K562 (cell line): ENCODE measurements around the gene FGGY. TPM values are rescaled to one million over a fixed set of nuclear protein-coding genes. Genes with fewer than 3 reads are reported as not detected.

Source experiments
- ATAC-seq: fragments of 200-7000 bp; cut with Tn5 transposase; 3 replicates; pipeline ENCODE4 v1.9.1; 2020; ENCODE audit warnings: moderate library complexity
- BruUV-seq: library from RNA; stranded (reverse); fragments of 400-500 nt; replicated peaks from 2 replicates; lab custom pipeline; 2021; lab: Mats Ljungman, UMichigan
- CTCF ChIA-PET: fragments of 300-600 bp; formaldehyde crosslinking; extraction: SDS; loops from one replicate; lab custom pipeline; 2021; ENCODE audit warnings: low intra/inter-chr PET ratio; lab: Yijun Ruan, JAX
- POLR2A ChIA-PET: fragments of 300-600, 350-650 bp; sonication (Branson Sonifier 250); formaldehyde crosslinking; extraction: SDS; loops from one replicate; lab custom pipeline; 2021; ENCODE audit warnings: antibody characterized with exemption, inconsistent platforms; lab: Yijun Ruan, JAX
- DNase-seq, 4 experiments: peaks; one replicate each; pipeline versions ENCODE4 v3.0.0 to v3.0.0-alpha.2; 2011 to 2018; ENCODE audit warnings: low spot score in 3 of 4, mixed read lengths in 3 of 4; ENCODE audit errors: extremely low read depth in 1 of 4
- FAIRE-seq: peaks from 2 replicates; lab custom pipeline; 2011; peaks lifted over from hg19 to GRCh38; lab: Jason Lieb, UNC
- H2AFZ ChIP-seq: 2 replicates; pipeline ENCODE4 v1.6.0; 2011; ENCODE audit warnings: low read depth, low read length, control low read depth, inconsistent platforms
- H3K27ac ChIP-seq: fragments of 200-600 bp; 3 replicates; pipeline ENCODE4 v1.8.0; 2011; ENCODE audit warnings: low read depth, mild to moderate bottlenecking, control low read depth, inconsistent platforms, low read length, moderate library complexity, mixed read lengths; ENCODE audit errors: extremely low read depth
- H3K27me3 ChIP-seq, 2 experiments: fragments of 300-600 bp in 1 of 2; 2 replicates in 1 of 2; 3 replicates in 1 of 2; pipeline versions ENCODE4 v1.6.0 to v1.8.0; 2011; ENCODE audit warnings: inconsistent platforms in 2 of 2, low read length in 2 of 2, mild to moderate bottlenecking in 1 of 2, mixed read lengths in 1 of 2, moderate library complexity in 1 of 2; ENCODE audit not compliant: control insufficient read depth in 2 of 2, insufficient read depth in 2 of 2
- H3K36me3 ChIP-seq: fragments of 300-600 bp; 3 replicates; pipeline ENCODE4 v1.8.0; 2011; ENCODE audit warnings: mild to moderate bottlenecking, low read length, inconsistent platforms; ENCODE audit not compliant: control insufficient read depth, insufficient read depth
- H3K4me1 ChIP-seq, 2 experiments: fragments of 200-600 bp in 1 of 2; replicated peaks in 1 of 2; 2 replicates in 1 of 2; 3 replicates in 1 of 2; pipeline versions ENCODE4 v1.5.1 to v1.8.0; 2011; ENCODE audit warnings: inconsistent platforms in 2 of 2, low read length in 2 of 2, mild to moderate bottlenecking in 1 of 2, mixed read lengths in 1 of 2, moderate library complexity in 1 of 2; ENCODE audit not compliant: control insufficient read depth in 2 of 2, insufficient read depth in 2 of 2
- H3K4me2 ChIP-seq: 2 replicates; pipeline ENCODE4 v1.6.1; 2011; ENCODE audit warnings: low read length, control low read depth, inconsistent platforms, mixed read lengths; ENCODE audit not compliant: insufficient read depth
- H3K4me3 ChIP-seq: fragments of 200-600 bp; sonication (generic), shearing (Covaris generic); 2 replicates; pipeline ENCODE4 v1.5.1; 2016; ENCODE audit warnings: control low read depth, inconsistent platforms
- H3K79me2 ChIP-seq: fragments of 200-600 bp; 3 replicates; pipeline ENCODE4 v1.8.0; 2011; ENCODE audit warnings: low read length, inconsistent platforms; ENCODE audit not compliant: control insufficient read depth, insufficient read depth
- H3K9ac ChIP-seq, 2 experiments: 2 replicates each; pipeline versions ENCODE4 v1.6.0 to v1.6.1; 2011; ENCODE audit warnings: low read depth in 2 of 2, low read length in 2 of 2, control low read depth in 1 of 2, inconsistent platforms in 1 of 2, mild to moderate bottlenecking in 1 of 2, mixed read lengths in 1 of 2; ENCODE audit not compliant: insufficient read depth in 1 of 2
- H3K9me1 ChIP-seq: one replicate; pipeline ENCODE4 v1.6.0; 2011; ENCODE audit warnings: inconsistent platforms, mild to moderate bottlenecking, low read length, moderate library complexity; ENCODE audit not compliant: control insufficient read depth, insufficient read depth
- H3K9me3 ChIP-seq: replicated peaks from 2 replicates; pipeline ENCODE4 v1.5.1; 2011; ENCODE audit warnings: low read depth, low read length, inconsistent platforms; ENCODE audit not compliant: control insufficient read depth, insufficient read depth
- H4K20me1 ChIP-seq: replicated peaks from 2 replicates; pipeline ENCODE4 v1.6.1; 2011; ENCODE audit warnings: low read length, inconsistent platforms, mixed read lengths; ENCODE audit not compliant: control insufficient read depth, insufficient read depth
- ATF7 ChIP-seq: fragments of 450-650 bp; IDR thresholded peaks from 2 replicates; pipeline ENCODE4 v1.7.1; 2014; ENCODE audit warnings: mild to moderate bottlenecking, moderate library complexity
- HDAC1 ChIP-seq, 2 experiments: fragments of 450-650 bp; IDR thresholded peaks; 2 replicates each; pipeline ENCODE4 v1.6.1; 2016 to 2017; ENCODE audit warnings: inconsistent platforms in 1 of 2, mild to moderate bottlenecking in 1 of 2, moderate library complexity in 1 of 2
- HDAC3 ChIP-seq: fragments of 450-650 bp; IDR thresholded peaks from 2 replicates; pipeline ENCODE4 v1.6.1; 2018; ENCODE audit warnings: borderline replicate concordance, mild to moderate bottlenecking, moderate library complexity; ENCODE audit not compliant: partially characterized antibody
- ID3 ChIP-seq, 2 experiments: fragments of 250-450 bp in 1 of 2; fragments of 450-650 bp in 1 of 2; sonication (Bioruptor Pico) in 1 of 2; IDR thresholded peaks; 2 replicates each; pipeline versions ENCODE4 v1.6.1 to v1.8.0; 2016 to 2021; ENCODE audit warnings: mild to moderate bottlenecking in 2 of 2, moderate library complexity in 2 of 2, missing compliant biosample characterization in 1 of 2, missing genetic modification characterization in 1 of 2
- MTA1 ChIP-seq: fragments of 450-650 bp; IDR thresholded peaks from 2 replicates; pipeline ENCODE4 v1.6.1; 2017; ENCODE audit warnings: borderline replicate concordance
- NCOA1 ChIP-seq: fragments of 450-650 bp; IDR thresholded peaks from 2 replicates; pipeline ENCODE4 v1.6.1; 2016; ENCODE audit warnings: low read depth
- NEUROD1 ChIP-seq: fragments of 150-350 bp; IDR thresholded peaks from 2 replicates; pipeline ENCODE4 v1.6.1; 2014; ENCODE audit warnings: borderline replicate concordance, low read length, low read depth; ENCODE audit not compliant: partially characterized antibody
- NFE2L1 ChIP-seq: fragments of 450-650 bp; IDR thresholded peaks from 2 replicates; pipeline ENCODE4 v1.6.1; 2016; ENCODE audit warnings: missing genetic modification characterization, low read depth, mild to moderate bottlenecking, missing compliant biosample characterization, moderate library complexity, borderline replicate concordance
- RBM25 ChIP-seq: fragments of 200-400 bp; formaldehyde crosslinking; IDR thresholded peaks from 2 replicates; pipeline ENCODE4 v1.6.1; 2018; ENCODE audit warnings: low read length, low read depth, moderate library complexity; ENCODE audit not compliant: severe bottlenecking
- SMAD2 ChIP-seq: fragments of 150-350 bp; IDR thresholded peaks from 2 replicates; pipeline ENCODE4 v1.6.1; 2014; ENCODE audit warnings: low read depth, mild to moderate bottlenecking, low read length
- WHSC1 ChIP-seq: IDR thresholded peaks from one replicate; pipeline ENCODE4 v1.6.1; 2012; ENCODE audit warnings: low read length, control low read depth, inconsistent platforms
- ZKSCAN3 ChIP-seq: fragments of 250-450 bp; sonication (Bioruptor Pico); IDR thresholded peaks from 2 replicates; pipeline ENCODE4 v1.4.0; 2020
- ZNF253 ChIP-seq: fragments of 250-450 bp; sonication (Bioruptor Pico); conservative IDR thresholded peaks from 2 replicates; pipeline ENCODE4 v1.6.1; 2021; ENCODE audit warnings: mild to moderate bottlenecking
- ZNF347 ChIP-seq: fragments of 450-650 bp; formaldehyde crosslinking; IDR thresholded peaks from 2 replicates; pipeline ENCODE4 v1.4.0; 2020; ENCODE audit warnings: low read depth, mild to moderate bottlenecking, moderate library complexity
- ZNF77 ChIP-seq: fragments of 250-450 bp; sonication (Bioruptor Pico); IDR thresholded peaks from 2 replicates; pipeline ENCODE4 v1.5.0; 2020
- WGBS: fragments of 100-300 bp; shearing (Covaris generic); methylation state at CpG from one replicate; pipeline ENCODE4 v1.1.6; 2016; ENCODE audit warnings: low coverage, mixed read lengths; ENCODE audit not compliant: insufficient coverage; ENCODE audit errors: missing lambda C conversion rate; 5-methylcytosine and 5-hydroxymethylcytosine counted together
- in situ Hi-C: fragments of 300-500 bp; cut with MboI; formaldehyde crosslinking; loops from 4 replicates; pipeline ENCODE4 v1.15.0; 2018; ENCODE audit warnings: inconsistent platforms, mixed read lengths
- intact Hi-C: fragments of 100-400 bp; cut with micrococcal nuclease; formaldehyde crosslinking; loops from 2 replicates; pipeline ENCODE4 v1.14.2; 2022
- polyA plus RNA-seq, 8 experiments: library from polyadenylated mRNA; depleted of rRNA in 4 of 8; stranded (reverse) in 5 of 8; unstranded in 3 of 8; fragments of >200 nt; fragmentation: Nextera tagmentation in 2 of 8; fragmentation: Illumina TruSeq in 1 of 8; extraction: Ambion mirVana in 2 of 8; extraction: Trizol in 1 of 8; gene quantifications; 2 replicates each; pipeline versions ENCODE4 v1.2.1 to v1.2.3, GENCODE V29; 2011 to 2014; ENCODE audit warnings: inconsistent platforms in 1 of 8, missing spikeins in 1 of 8
- total RNA-seq, 7 experiments: library from RNA; depleted of rRNA in 6 of 7; stranded (reverse); fragments of >200 nt in 6 of 7; fragmentation: Illumina TruSeq in 2 of 7; extraction: Trizol in 2 of 7; gene quantifications; 2 replicates each; pipeline versions ENCODE4 v1.2.1 to v1.2.3, GENCODE V29; 2011 to 2021; ENCODE audit warnings: low replicate concordance in 1 of 7
- TF ChIP-seq, protein P1 (sequence below): fragments of 200-800 bp; sonication (Bioruptor generic); IDR thresholded peaks from 2 replicates; pipeline ENCODE4 v1.6.1; 2017; ENCODE audit warnings: missing genetic modification characterization, missing compliant biosample characterization

The FGGY gene
- total and polyA plus RNA-seq, 9 of the 15 experiments (the other 6 are each of a cell fraction or from before 2014, with no cell fraction given): 9.7 to 19.2 (median 12.6) TPM

DNA sequence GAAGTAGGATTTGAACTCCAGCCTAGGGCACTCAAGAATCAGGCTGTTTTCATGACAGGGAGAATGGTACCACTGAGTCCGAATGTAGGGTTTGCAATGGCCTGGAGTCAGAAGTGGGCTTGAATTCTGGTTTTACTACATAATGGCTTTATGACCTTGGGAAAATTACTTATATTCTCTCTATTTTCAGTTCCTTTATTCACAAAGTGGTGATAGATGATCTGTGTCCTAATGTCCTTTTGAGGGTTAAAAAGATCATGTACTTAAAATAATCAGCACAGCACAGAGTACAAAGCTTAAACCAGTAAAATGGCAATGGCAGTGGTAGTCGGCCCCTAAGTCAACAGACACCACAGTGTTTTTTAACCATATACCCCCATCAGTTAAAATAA, 454.1 kb downstream of the FGGY start:
- Histone ChIP-seq H3K4me3 (no peak overlapping the region), H3K4me2 (no peak overlapping the region), H2AFZ (no peak overlapping the region), H3K27me3 (no peaks in the 10 kb centered on the region; a peak in 1 of 5 replicates), H3K9ac (no peak overlapping the region), H3K9me1 (no peaks in the 10 kb centered on the region), H3K9me3 (no peaks in the 10 kb centered on the region), H3K27ac (no peak overlapping the region), H3K79me2 (no peaks in the 10 kb centered on the region), H3K36me3 (no peaks in the 10 kb centered on the region), H3K4me1 (no peaks in the 10 kb centered on the region), H4K20me1 (no peaks in the 10 kb centered on the region)
- intact Hi-C loops (no loop called here), in situ Hi-C loops (loop anchor here (25.0 kb wide), 1 partner anchor 1239 kb away; no protein-coding TSS in a partner anchor)
- ChIA-PET POLR2A (interaction anchor here (1.1 kb wide), 1 partner anchor 11 kb away, joined by 4 read pairs; no protein-coding TSS in a partner anchor), CTCF (no interaction called here)
- 6% methylated on average over 2 of the region's 2 CpGs for WGBS
- BruUV-seq: no TSS peak
- no peak for DNase-seq
- ATAC-seq: no peak
- no peak for FAIRE-seq
- no peak for TF ChIP-seq HDAC3
- TF ChIP-seq RBM25: no peak
- TF ChIP-seq ZNF77 (CRISPR knock-in tag): no peak
- TF ChIP-seq NFE2L1 (tag): no peak
- no peak for TF ChIP-seq ZKSCAN3
- no peak for TF ChIP-seq NEUROD1
- TF ChIP-seq SMAD2: no peak
- TF ChIP-seq ATF7: no peak
- no peak for TF ChIP-seq MTA1
- TF ChIP-seq ID3 (CRISPR knock-in tag; IDR thresholded peaks at IDR 0.05): no peak
- TF ChIP-seq ID3 (tag; IDR thresholded peaks at IDR 0.05): no peak
- no peak for TF ChIP-seq ZNF253 (CRISPR knock-in tag)
- TF ChIP-seq NCOA1: no peak
- TF ChIP-seq HDAC1 (IDR thresholded peaks at IDR 0.05): no peak
- TF ChIP-seq, protein P1, sequence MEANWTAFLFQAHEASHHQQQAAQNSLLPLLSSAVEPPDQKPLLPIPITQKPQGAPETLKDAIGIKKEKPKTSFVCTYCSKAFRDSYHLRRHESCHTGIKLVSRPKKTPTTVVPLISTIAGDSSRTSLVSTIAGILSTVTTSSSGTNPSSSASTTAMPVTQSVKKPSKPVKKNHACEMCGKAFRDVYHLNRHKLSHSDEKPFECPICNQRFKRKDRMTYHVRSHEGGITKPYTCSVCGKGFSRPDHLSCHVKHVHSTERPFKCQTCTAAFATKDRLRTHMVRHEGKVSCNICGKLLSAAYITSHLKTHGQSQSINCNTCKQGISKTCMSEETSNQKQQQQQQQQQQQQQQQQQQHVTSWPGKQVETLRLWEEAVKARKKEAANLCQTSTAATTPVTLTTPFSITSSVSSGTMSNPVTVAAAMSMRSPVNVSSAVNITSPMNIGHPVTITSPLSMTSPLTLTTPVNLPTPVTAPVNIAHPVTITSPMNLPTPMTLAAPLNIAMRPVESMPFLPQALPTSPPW: no peak
- TF ChIP-seq ZNF347 (CRISPR knock-in tag): no peak
- no peak for TF ChIP-seq WHSC1
